AG10803 (cell line): ENCODE measurements around the gene F9.

Experiments used
- DNase-seq: peaks from one replicate; pipeline ENCODE4 v3.0.0; 2010; ENCODE audit warnings: low read depth
- H3K4me3 ChIP-seq: 2 replicates; pipeline ENCODE4 v1.5.1; 2011; ENCODE audit warnings: mild to moderate bottlenecking, low read length, control low read depth
- CTCF ChIP-seq: conservative IDR thresholded peaks from 2 replicates; pipeline ENCODE4 v1.5.1; 2011; ENCODE audit warnings: mild to moderate bottlenecking, low read length, control low read depth, inconsistent platforms

The F9 gene

GRCh38 chrX:139532834-139533233, 2.3 kb downstream of the F9 start:
- no peak for DNase-seq
- no peak for TF ChIP-seq CTCF
- H3K4me3 ChIP-seq, result no peak overlapping the region

GRCh38 chrX:139533444-139533843, 2.9 kb downstream of the F9 start:
- no peak for TF ChIP-seq CTCF
- no peak overlapping the region for H3K4me3 ChIP-seq
- no peak for DNase-seq

- no peak for TF ChIP-seq CTCF
- no peak for DNase-seq
- H3K4me3 ChIP-seq, result no peak overlapping the region
Measured at GRCh38 chrX:139538907-139539790, 8.6 kb downstream of the F9 start.

- no peak for TF ChIP-seq CTCF
- DNase-seq, result no peak
Measured at GRCh38 chrX:139542652-139543051, 12.1 kb downstream of the F9 start.

GRCh38 chrX:139543920-139544319, 13.4 kb downstream of the F9 start:
- no peak for TF ChIP-seq CTCF
- no peak overlapping the region for H3K4me3 ChIP-seq
- DNase-seq, result no peak

More at GRCh38 chrX:139542652-139543051, 12.1 kb downstream of the F9 start:
- H3K4me3 ChIP-seq, result no peak overlapping the region

GRCh38 chrX:139544591-139544990, 14.1 kb downstream of the F9 start:
- TF ChIP-seq CTCF, result no peak
- no peak overlapping the region for H3K4me3 ChIP-seq
- no peak for DNase-seq

- no peak overlapping the region for H3K4me3 ChIP-seq
- no peak for DNase-seq
- TF ChIP-seq CTCF, result no peak
Measured at GRCh38 chrX:139554376-139554775, 23.8 kb downstream of the F9 start.
